ACHN (cell line): Measurements from ENCODE around the gene NCOA7.

Experiments
- DNase-seq: peaks from one replicate; pipeline ENCODE4 v3.0.0-alpha.2; 2015
- in situ Hi-C: cut with HindIII; loops from 2 replicates; pipeline ENCODE4 v1.10.0; 2017; ENCODE audit warnings: low sequenced_read_pairs, low pct_ligation_motif_present, low pct_unique_long_range_greater_than_20kb

Gene NCOA7

DNA sequence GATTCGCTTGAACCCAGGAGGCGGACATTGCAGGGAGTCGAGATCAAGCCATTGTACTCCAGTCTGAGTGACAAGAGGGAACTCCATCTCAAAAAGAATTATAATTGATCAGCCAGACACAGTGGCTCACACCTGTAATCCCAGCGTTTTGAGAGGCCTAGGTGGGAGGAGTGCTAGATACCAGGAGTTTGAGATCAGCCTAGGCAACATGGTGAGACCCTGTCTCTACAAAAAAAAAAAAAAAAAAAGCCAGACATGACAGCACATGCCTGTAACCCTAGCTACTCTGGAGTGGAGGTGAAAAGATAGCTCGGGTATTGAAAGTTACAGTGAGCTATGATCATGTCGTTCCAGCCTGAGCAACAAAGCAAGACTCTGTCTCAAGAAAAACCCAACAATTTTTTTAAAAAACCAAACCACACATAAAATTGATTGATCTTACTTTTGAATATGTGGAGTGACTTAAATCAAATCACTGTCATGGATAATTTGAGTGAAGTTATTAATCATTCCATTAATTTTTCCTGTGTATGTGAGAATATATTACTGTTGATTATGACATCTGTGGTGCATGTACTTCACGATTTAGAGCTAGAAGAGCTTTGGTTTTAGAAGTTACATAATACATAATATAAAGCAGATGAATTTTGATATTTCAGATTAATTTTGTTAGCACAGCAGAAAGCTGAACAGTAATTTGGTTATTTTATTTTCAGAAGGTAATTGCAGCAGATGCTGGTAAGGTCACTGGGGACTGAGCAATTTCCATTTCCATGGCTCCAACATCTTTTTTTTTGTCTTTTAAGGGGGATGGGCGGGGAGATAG is 34.4 kb downstream of the NCOA7 start:
- DNase-seq: no peak
- in situ Hi-C loops: no loop called here

DNA sequence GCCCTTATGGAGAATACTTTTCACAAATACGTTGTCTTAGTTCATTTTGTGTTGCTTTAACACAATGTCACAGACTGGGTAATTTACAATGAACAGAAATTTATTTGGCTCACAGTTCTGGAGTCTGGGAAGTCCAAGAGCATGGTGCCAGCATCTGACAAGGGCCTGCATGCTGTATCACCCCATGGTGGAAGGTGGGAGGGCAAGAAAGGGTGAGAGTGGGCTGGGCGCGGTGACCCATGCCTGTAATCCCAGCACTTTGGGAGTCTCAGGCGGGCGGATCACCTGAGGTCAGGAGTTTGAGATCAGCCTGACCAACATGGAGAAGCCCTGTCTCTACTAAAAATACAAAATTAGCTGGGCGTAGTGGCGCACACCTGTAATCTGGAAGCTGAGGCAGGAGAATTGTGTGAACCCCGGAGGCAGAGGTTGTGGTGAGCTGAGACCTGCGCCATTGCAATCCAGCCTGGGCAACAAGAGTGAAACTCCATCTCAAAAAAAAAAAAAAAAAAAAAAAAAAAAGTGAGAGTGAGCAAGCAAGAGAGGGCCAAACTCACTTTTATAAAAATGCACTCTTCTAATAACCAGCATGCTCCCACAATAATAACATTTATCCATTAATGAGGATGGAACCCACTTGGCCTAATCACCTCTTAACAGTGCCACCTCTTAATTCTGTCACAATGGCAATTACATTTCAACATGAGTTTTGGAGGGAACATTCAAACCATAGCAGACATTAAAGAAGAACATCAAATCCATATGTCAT is 36.1 kb downstream of the NCOA7 start:
- in situ Hi-C loops: no loop called here
- no peak for DNase-seq

DNA sequence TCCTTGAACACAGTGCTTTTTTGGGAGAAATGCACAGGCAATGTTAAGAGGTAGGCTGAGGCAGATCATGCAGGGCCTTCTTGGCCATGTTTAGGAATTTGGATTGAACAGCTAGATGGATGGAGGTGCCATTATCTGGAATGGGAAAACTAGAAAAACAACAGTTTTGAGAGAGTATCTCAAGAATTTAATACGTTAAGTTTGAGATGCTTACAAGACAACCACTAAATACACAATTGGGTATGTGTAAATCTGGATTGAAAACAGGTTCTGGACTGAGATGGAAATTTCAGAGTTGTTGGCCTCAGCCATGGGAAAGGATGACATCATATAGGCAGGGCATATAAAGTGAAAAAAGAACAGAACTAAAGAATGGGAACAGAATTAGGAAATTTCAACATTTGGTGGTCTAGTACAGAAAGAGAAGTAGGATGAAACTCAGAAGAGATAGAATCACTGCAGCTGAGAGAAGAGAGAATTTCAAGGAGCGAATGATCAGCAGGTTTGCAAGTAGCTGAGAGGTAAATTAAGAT is 37.1 kb downstream of the NCOA7 start:
- in situ Hi-C loops: no loop called here
- DNase-seq: no peak

DNA sequence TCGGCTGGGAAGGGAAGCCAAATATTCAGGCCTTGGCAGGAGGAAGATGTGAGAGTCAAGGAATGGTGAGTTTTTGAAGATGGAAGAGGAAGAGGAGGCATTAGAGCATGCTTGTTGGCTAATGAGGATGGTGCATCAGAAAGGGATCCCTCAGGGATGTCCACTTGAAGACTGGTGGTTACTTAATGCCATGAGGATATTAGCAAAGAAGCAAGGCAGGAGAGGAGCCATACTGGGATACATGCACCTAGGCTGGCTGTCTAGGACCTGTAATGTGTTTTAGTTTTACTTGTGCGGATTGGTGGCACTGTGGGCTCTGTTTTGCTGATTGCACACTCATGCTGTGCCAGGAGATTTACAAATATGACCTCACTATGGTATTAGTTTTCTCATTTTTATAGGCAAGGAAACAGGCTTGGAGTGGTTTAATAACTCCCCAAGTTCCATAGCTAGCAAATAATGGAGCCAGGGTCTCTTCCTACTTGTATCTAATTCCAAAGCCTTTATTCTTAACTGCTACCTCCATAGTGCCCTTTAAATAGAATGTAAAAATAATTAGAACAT is 37.8 kb downstream of the NCOA7 start:
- in situ Hi-C loops: no loop called here
- DNase-seq: no peak

DNA sequence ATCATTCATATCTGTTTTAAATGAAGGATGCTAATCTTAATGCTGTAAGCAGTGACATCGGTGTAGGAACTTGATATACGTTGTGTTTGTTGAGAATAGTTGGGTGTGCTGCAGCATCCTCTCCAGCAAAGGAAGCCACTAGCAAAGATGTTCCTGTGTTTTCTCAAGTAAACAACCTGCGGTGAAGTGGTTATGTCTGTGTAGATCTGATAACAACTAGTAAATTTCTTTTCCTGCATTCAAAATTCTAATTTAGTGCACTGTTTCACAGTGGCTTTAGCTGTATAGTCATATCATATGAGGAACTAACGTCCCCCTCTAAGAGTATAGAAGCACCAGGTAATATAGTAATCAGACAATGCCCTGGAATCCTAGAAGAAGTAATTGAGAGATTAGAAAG is 38.7 kb downstream of the NCOA7 start:
- DNase-seq: no peak
- in situ Hi-C loops: no loop called here

DNA sequence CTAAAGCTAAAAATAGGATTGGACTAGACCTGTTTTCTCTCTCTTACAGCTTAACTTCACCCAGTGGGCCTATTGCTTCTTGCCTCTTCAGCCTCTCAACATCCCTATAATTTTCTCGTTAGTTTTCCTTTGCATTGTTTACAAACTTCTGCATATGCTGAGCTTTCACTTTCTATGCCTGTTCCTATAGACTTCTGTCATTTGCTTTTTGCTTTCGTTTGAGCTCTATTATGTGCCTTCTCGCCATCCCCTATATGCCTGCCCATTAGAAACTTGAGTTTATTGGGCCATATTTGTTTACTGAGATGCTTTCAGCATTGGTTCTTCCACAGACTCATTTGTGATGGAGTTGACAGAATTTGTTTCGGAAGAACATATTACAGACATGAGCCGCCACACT is 40.9 kb downstream of the NCOA7 start:
- in situ Hi-C loops: no loop called here

DNA sequence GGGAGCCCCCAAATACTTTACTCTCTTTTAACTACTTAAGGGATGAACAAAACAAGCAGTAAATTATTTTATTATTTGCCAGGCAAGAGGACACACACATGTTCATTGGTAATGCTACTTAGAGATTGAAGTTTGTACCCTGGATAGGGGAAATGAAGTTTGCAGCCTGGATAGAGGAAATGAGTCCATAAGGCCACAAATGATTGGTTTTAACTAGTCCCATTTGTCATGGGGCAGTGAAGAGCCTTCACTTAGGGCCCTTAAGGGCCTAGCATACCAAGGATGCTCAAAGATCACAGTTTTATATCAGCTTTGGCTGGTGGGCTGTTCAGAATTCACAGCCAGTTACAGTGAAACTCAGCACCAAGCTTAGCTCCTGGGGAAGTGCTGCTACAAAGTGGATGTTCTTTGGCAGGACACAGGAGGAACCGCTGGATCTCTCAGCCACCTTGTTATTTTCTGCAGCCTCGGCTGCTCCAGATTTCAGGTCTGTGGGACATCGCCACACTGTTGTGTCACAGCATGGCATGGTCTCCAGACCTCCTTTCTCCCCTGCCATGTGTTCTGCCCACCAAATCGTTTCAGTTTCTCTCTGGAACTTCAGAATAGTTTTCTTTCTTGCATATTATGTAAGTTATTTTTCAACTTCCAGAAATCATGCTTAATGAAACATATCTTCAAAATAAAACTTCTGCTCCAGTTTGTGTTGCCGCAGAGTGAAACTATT is 41.8 kb downstream of the NCOA7 start:
- in situ Hi-C loops: no loop called here
- DNase-seq: no peak

More for the DNA sequence above, 40.9 kb downstream of the NCOA7 start:
- DNase-seq: no peak

DNA sequence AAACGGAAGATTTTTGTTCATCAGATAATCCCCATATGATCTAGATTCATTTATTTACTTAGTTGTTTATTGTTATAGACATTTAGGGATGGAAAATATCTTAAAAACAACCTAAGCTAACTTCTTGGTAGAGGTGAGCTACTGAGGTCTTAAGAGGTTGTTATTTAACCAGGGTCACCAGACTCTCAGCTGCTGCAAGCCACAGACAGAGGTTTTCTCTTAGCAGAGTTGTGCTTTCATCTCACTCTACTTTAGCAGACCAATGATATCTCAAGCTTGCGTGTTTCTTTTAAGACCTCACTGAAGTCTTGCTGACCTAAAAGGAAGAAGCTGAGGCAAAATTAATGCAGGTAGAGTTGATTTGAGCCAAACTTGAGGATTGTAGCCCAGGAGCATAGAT is 43.6 kb downstream of the NCOA7 start:
- DNase-seq: no peak
- in situ Hi-C loops: no loop called here

DNA sequence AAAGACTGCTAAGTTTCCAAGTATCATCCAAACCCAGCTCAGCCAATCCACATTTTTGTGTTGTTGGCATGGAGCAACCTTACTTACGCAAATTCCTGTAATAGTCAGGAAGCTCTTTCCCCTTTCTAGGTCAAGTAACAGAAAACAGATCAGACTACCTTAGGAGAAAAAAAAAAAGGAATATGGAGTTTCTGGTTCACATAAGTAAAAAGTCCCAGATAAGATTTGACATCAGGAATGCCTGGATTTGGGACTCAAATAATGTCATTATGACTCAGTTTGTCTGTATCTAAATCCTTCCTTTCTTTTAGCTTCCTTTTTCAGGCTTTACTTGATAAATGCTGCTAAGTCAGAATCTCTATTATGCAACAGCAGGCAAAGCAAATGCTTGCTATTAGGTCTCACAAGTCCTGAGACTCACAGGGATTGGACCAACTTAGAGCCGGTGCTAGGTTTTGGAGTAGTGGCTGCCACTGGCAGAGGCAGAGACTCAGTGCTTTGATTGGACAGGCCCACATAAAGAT is 44.5 kb downstream of the NCOA7 start:
- in situ Hi-C loops: no loop called here
- no peak for DNase-seq

DNA sequence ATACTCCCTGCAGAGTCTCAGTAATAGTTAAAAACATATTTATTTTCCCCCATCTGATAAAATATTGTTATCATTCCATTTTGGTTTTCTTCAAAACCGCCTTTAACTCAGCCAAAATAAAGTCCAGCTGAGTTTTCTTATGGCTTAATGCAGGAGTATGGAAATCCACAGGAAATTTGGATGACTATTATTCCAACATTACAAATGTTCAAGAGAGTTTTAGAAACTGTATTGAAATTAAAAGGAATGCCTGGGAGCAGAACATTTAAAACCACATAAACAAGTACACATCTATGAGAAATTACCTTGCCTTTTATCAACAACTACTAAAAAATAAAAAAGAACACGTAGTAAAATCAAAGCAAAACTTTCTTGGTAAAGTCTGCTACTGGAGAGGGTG is 45.7 kb downstream of the NCOA7 start:
- in situ Hi-C loops: no loop called here
- no peak for DNase-seq

DNA sequence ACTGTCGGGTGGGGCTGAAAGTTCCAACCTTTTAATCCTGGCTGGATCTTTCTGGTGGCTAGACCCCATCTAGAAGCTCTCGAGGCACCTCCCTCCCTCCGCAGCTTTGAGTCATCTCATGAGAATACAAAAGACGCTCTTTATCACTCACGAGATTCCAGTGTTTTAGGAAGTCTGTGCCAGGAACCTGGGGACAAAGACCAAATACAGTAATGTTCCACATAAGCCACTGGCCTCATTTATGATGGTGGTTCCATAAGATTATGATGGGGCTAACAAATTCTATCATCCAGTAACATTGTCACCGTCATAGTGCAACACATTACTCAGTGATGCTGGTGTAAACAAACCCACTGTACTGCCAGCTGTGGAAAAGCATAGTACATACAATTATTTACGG is 48.7 kb downstream of the NCOA7 start:
- in situ Hi-C loops: no loop called here
- no peak for DNase-seq

DNA sequence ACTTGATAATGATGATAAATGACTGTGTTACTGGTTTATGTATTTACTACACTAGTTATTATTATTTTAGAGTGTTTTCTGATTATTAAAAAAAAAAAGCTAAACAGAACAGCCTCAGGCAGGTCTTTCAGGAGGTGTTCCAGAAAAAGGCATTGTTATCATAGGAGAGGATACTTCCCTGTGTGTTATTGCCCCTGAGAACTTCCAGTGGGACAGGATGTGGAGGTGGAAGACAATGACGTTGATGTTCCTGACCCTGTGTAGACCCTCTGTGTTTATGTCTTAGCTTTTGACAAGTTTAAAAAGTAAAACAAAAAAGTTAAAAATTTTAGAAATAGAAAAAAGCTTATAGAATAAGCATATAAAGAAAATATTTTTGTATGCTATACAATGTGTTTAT is 49.1 kb downstream of the NCOA7 start:
- in situ Hi-C loops: no loop called here
- DNase-seq: no peak

DNA sequence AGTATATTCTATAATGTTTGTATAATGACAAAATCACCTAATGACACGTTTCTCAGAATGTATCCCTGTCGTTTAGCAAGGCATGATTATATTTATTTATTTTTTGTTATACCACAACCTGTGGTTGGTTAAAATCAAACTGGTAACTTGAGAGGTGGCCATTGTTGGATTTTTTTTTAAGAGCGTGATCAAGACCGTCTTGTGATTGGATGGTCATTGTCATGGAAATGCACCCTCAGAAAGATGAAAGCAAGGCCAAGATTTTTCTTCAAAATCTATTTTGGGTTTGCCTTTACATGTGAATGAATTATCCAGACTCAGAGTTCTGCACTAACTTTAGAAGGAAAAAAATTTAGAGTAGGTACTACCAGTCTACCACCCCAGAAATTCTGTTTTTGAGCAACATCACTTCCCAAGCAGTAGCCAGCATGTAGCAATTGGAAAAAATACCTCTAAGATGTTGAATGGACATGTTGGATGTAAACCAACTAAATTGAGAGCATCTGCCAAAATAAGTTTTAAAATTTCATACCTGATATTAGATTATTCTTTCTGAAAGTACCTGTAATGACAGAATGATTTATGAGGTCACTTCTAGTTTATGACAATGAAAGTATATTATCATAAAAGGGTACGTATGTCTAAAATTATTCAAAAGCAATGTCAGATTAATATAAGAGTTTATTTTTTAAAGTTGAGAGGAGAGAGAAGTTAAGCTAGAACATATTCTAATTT is 50.8 kb downstream of the NCOA7 start:
- DNase-seq: no peak
- in situ Hi-C loops: no loop called here

DNA sequence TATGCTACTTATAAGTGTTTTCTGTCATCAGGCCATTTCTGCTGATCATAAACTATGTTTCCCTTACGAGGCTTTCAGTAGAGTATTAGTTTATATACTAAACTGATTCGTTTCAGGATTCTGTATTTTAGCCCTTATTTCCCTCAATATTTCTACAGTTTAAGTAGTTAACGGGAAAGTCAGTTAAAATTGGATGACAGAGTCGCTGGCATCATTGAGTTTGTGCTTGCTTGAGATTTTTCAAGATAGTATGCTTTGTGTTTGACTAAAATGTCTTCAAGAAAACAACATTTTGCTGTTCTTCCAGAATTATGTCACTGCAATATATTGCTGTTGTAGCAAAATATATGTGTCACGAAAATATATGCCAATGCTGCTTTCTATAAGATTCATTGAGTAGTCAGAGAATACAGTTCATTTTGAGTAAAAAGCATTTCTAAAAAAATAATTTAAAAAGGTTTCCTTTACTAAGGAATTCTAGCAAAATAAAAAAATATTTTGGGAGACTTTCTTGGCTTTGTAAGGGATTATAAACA is 51.4 kb downstream of the NCOA7 start:
- in situ Hi-C loops: no loop called here
- DNase-seq: no peak

DNA sequence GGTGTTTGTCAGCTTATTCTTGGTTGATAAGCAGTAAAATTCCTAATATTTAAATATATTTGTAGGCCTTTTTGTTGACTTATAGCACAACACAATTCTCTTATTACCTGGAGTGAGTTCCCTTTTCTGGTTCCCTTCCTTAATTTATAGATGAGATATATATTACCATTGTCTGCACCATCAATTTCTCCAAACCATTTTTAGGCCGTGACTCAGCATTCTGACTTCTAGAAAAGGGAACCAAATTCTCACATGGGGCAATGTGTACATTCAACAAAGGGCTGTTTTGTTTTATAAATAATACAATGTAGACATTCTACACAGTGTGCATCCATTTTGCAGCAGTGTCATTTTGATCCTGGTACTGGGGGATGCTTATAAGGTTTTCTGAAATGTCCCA is 52.8 kb downstream of the NCOA7 start:
- no peak for DNase-seq
- in situ Hi-C loops: no loop called here

DNA sequence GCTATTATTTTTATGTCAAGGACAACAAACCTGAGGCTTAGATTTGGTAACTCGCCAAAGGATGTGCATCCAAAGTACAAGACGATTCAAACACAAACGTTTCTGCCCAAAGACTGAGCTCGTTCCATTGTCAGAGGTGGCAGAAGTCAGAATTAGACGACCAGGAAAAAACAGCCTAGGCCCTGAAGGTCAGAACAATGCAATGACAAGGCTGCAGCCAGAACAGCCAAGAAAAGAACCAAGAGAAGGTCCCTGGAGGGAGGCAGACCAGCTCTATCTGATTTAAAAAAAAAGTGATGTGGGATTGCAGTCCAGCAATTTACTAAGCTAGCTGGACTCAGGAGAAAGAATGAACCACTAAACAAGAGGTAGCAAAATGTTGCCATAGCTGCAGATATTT is 54.2 kb downstream of the NCOA7 start:
- in situ Hi-C loops: no loop called here
- no peak for DNase-seq

DNA sequence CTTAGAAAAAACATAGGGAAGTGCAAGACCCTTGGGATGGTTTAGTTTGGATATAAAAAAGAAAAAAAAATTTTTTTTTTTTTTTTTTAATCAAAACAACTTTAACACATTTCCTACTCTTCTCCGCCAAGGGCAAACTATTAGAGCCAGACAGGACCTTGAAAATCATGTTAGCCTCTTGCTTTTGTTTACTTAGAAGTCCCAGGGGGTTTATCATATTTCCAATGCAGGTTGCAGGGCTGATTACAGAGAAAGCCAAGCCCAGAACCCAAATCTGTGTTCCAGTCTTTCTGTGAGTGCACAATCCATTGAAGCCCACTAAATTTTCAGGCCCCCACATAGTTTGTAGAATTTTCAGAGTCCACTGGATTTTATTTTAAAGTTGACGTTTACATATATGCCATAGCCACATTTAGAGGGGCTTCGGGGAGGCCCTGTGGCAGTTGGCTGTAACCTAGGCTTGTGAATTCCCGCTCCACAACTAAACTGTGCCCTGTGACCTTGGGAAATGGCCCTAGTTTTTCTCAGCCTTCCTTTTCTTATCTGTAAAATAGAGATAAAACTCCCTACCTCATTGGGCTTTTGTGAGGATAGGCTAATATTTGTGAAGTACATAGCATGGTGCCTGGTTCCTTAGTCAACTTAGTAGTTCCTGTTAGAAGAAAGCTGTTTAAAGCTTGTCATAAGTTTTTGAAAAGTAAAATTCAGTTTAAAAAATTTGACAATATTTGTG is 55.7 kb downstream of the NCOA7 start:
- DNase-seq: no peak
- in situ Hi-C loops: no loop called here
